ENCODE measurements around the gene KRT71. TPM values are rescaled to one million over a fixed set of nuclear protein-coding genes. Genes with fewer than 3 reads are reported as not detected.

Gene KRT71
- total RNA-seq, 1 donor from 2014 or later = not detected

- no peaks in the 10 kb centered on the region for H3K9me3 Mint-ChIP-seq
- no peak overlapping the region for H3K4me3 Mint-ChIP-seq
- no peaks in the 10 kb centered on the region for H3K4me1 Mint-ChIP-seq
- no peak for TF ChIP-seq CTCF (IDR thresholded peaks at IDR 0.05; ENCODE audit: unreplicated experiment)
- peaks cover 84% of the 10 kb centered on the region for H3K27me3 Mint-ChIP-seq (ENCODE audit: low read depth)
- H3K27ac Mint-ChIP-seq = no peak overlapping the region
- H3K36me3 Mint-ChIP-seq = no peaks in the 10 kb centered on the region
- DNase-seq (ENCODE audit: low spot score in 2 of 2, unreplicated experiment in 2 of 2) = no peak
Observed at GRCh38 chr12:52568111-52568510, 15.2 kb upstream of the KRT71 start.

- TF ChIP-seq CTCF (IDR thresholded peaks at IDR 0.05; ENCODE audit: unreplicated experiment) = no peak
- Mint-ChIP-seq H3K9me3 (no peaks in the 10 kb centered on the region), H3K4me3 (no peak overlapping the region), H3K4me1 (no peaks in the 10 kb centered on the region), H3K27ac (no peak overlapping the region), H3K36me3 (no peaks in the 10 kb centered on the region), H3K27me3 (ENCODE audit: low read depth) (peaks cover 80% of the 10 kb centered on the region)
- no peak for DNase-seq (ENCODE audit: low spot score in 2 of 2, unreplicated experiment in 2 of 2)
Observed at GRCh38 chr12:52566847-52567291, 13.9 kb upstream of the KRT71 start.

- no peaks in the 10 kb centered on the region for H3K4me1 Mint-ChIP-seq
- H3K9me3 Mint-ChIP-seq = no peaks in the 10 kb centered on the region
- H3K4me3 Mint-ChIP-seq = no peak overlapping the region
- no peaks in the 10 kb centered on the region for H3K36me3 Mint-ChIP-seq
- no peak overlapping the region for H3K27ac Mint-ChIP-seq
- no peak for DNase-seq (ENCODE audit: low spot score in 2 of 2, unreplicated experiment in 2 of 2)
- peaks cover 81% of the 10 kb centered on the region for H3K27me3 Mint-ChIP-seq (ENCODE audit: low read depth)
- no peak for TF ChIP-seq CTCF (IDR thresholded peaks at IDR 0.05; ENCODE audit: unreplicated experiment)
Observed at GRCh38 chr12:52564582-52564981, 11.6 kb upstream of the KRT71 start.

GRCh38 chr12:52561880-52562449, 9.0 kb upstream of the KRT71 start:
- peak; percentile 20 for TF ChIP-seq CTCF (IDR thresholded peaks at IDR 0.05; ENCODE audit: unreplicated experiment)
- H3K27me3 Mint-ChIP-seq (ENCODE audit: low read depth) = peaks cover 80% of the 10 kb centered on the region
- H3K4me1 Mint-ChIP-seq = no peaks in the 10 kb centered on the region
- no peaks in the 10 kb centered on the region for H3K36me3 Mint-ChIP-seq
- H3K27ac Mint-ChIP-seq = no peak overlapping the region
- no peak for DNase-seq (ENCODE audit: low spot score in 2 of 2, unreplicated experiment in 2 of 2)
- no peak overlapping the region for H3K4me3 Mint-ChIP-seq
- H3K9me3 Mint-ChIP-seq = no peaks in the 10 kb centered on the region

GRCh38 chr12:52559979-52560378, 7.0 kb upstream of the KRT71 start:
- no peaks in the 10 kb centered on the region for H3K9me3 Mint-ChIP-seq
- DNase-seq (ENCODE audit: low spot score in 2 of 2, unreplicated experiment in 2 of 2) = no peak
- peaks cover 76% of the 10 kb centered on the region for H3K27me3 Mint-ChIP-seq (ENCODE audit: low read depth)
- H3K4me1 Mint-ChIP-seq = no peaks in the 10 kb centered on the region
- no peak overlapping the region for H3K27ac Mint-ChIP-seq
- TF ChIP-seq CTCF (IDR thresholded peaks at IDR 0.05; ENCODE audit: unreplicated experiment) = no peak
- no peaks in the 10 kb centered on the region for H3K36me3 Mint-ChIP-seq
- H3K4me3 Mint-ChIP-seq = no peak overlapping the region
